ENCODE measurements around the gene PARD3. TPM values are rescaled to one million over a fixed set of nuclear protein-coding genes. Genes with fewer than 3 reads are reported as not detected.

PARD3 gene
- total RNA-seq, 1 donor from 2014 or later: 0.11 TPM

DNA sequence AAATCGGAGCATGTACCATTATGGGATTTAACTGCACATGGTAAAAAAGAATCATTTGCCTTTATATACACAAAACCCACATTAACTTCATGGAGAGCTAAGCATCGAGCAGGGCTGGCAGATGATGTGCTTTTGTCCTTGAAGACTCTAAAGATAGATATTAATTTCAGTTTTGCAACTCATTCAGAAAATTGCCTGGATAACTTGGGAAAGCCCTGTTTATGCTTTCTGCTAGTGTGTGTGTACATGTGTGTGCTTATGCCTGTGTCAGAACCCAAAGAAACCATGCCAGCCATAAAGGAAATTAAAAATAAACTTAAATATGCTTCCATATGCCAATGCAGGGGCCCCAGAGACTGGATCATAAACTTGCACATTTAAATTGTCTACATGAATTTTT lies 640.0 kb downstream of the PARD3 start:
- DNase-seq (no peak), ATAC-seq (ENCODE audit: low read depth) (no peak)
- Mint-ChIP-seq H3K27ac (no peak overlapping the region), H3K4me1 (no peaks in the 10 kb centered on the region), H3K4me3 (no peak overlapping the region), H3K9me3 (no peaks in the 10 kb centered on the region), H3K27me3 (no peaks in the 10 kb centered on the region), H3K36me3 (ENCODE audit: low read depth) (no peaks in the 10 kb centered on the region)
- ChIA-PET CTCF (no interaction called here), POLR2A (no interaction called here)
- intact Hi-C loops (cut with micrococcal nuclease): no loop called here
- no peak for TF ChIP-seq CTCF (IDR thresholded peaks at IDR 0.05)

GRCh38 chr10:34172936-34173533 lies 642.1 kb downstream of the PARD3 start:
- H3K9me3 Mint-ChIP-seq: no peaks in the 10 kb centered on the region
- intact Hi-C loops (cut with micrococcal nuclease): no loop called here
- ChIA-PET POLR2A (no interaction called here), CTCF (no interaction called here)
- TF ChIP-seq CTCF (IDR thresholded peaks at IDR 0.05): no peak
- no peak for ATAC-seq (ENCODE audit: low read depth)
- no peak for DNase-seq
- no peaks in the 10 kb centered on the region for H3K4me1 Mint-ChIP-seq
- H3K27me3 Mint-ChIP-seq: no peaks in the 10 kb centered on the region
- H3K36me3 Mint-ChIP-seq (ENCODE audit: low read depth): no peaks in the 10 kb centered on the region
- H3K27ac Mint-ChIP-seq: no peak overlapping the region
- no peak overlapping the region for H3K4me3 Mint-ChIP-seq

GRCh38 chr10:34171957-34172527 lies 643.1 kb downstream of the PARD3 start:
- POLR2A ChIA-PET: no interaction called here
- no peaks in the 10 kb centered on the region for H3K9me3 Mint-ChIP-seq
- no peak for DNase-seq
- no peak overlapping the region for H3K27ac Mint-ChIP-seq
- H3K4me3 Mint-ChIP-seq: no peak overlapping the region
- CTCF ChIA-PET: no interaction called here
- no peaks in the 10 kb centered on the region for H3K36me3 Mint-ChIP-seq (ENCODE audit: low read depth)
- ATAC-seq (ENCODE audit: low read depth): no peak
- no peaks in the 10 kb centered on the region for H3K4me1 Mint-ChIP-seq
- TF ChIP-seq CTCF (IDR thresholded peaks at IDR 0.05): no peak
- no peaks in the 10 kb centered on the region for H3K27me3 Mint-ChIP-seq
- intact Hi-C loops (cut with micrococcal nuclease): no loop called here

DNA sequence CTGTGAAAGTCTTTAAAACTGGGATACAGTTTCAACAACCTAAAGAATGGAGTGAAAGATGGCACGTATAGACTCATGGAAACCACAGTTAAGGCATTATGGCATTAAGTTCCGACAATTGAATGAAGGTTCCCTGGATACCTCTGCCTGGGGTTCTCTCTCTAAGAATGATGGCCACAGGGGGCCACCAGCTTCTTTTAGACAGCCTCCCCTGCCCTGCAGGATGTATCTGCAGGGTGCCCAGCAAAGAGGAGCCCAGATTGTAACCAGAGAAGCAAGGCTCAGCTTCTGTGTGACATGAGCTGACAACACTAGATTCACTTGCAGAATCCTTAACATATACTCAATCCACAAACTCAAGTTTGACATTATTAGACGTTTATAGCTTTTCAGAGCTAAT lies 645.4 kb downstream of the PARD3 start:
- ChIA-PET POLR2A (no interaction called here), CTCF (no interaction called here)
- no peaks in the 10 kb centered on the region for H3K36me3 Mint-ChIP-seq (ENCODE audit: low read depth)
- TF ChIP-seq CTCF (IDR thresholded peaks at IDR 0.05): no peak
- intact Hi-C loops (cut with micrococcal nuclease): no loop called here
- H3K4me1 Mint-ChIP-seq: no peaks in the 10 kb centered on the region
- ATAC-seq (ENCODE audit: low read depth) (no peak), DNase-seq (no peak)
- H3K27me3 Mint-ChIP-seq: no peaks in the 10 kb centered on the region
- H3K9me3 Mint-ChIP-seq: no peaks in the 10 kb centered on the region
- H3K4me3 Mint-ChIP-seq: no peak overlapping the region
- no peak overlapping the region for H3K27ac Mint-ChIP-seq

- no peaks in the 10 kb centered on the region for H3K9me3 Mint-ChIP-seq
- no peaks in the 10 kb centered on the region for H3K27me3 Mint-ChIP-seq
- ChIA-PET CTCF (no interaction called here), POLR2A (no interaction called here)
- H3K4me3 Mint-ChIP-seq: no peak overlapping the region
- no peak overlapping the region for H3K27ac Mint-ChIP-seq
- no peak for TF ChIP-seq CTCF (IDR thresholded peaks at IDR 0.05)
- H3K36me3 Mint-ChIP-seq (ENCODE audit: low read depth): no peaks in the 10 kb centered on the region
- no peaks in the 10 kb centered on the region for H3K4me1 Mint-ChIP-seq
- ATAC-seq (ENCODE audit: low read depth): no peak
- intact Hi-C loops (cut with micrococcal nuclease): no loop called here
- DNase-seq: no peak
These were observed 646.0 kb downstream of the PARD3 start for GRCh38 chr10:34169131-34169530.

Data from activated B cell treated with CpG ODN at 0.5 μM for 24 hours (primary cell).